Neural progenitor cell (in vitro differentiated cells): ENCODE data around the gene ERBB4.

ENCODE experiments used
- EZH2 ChIP-seq: fragments of 200-600 bp; sonication (generic); IDR thresholded peaks from 2 replicates; pipeline ENCODE4 v1.6.1; 2017; ENCODE audit warnings: antibody characterized with exemption, mild to moderate bottlenecking, moderate library complexity
- EZH2phosphoT487 ChIP-seq: fragments of 200-600 bp; sonication (generic); IDR thresholded peaks from 2 replicates; pipeline ENCODE4 v1.6.1; 2017; ENCODE audit warnings: antibody characterized with exemption
- TF ChIP-seq, protein P1 (sequence below): fragments of 200-600 bp; sonication (generic); IDR thresholded peaks from 2 replicates; pipeline ENCODE4 v1.5.1; 2017; ENCODE audit warnings: antibody characterized with exemption, mild to moderate bottlenecking

- TF ChIP-seq, protein P1, sequence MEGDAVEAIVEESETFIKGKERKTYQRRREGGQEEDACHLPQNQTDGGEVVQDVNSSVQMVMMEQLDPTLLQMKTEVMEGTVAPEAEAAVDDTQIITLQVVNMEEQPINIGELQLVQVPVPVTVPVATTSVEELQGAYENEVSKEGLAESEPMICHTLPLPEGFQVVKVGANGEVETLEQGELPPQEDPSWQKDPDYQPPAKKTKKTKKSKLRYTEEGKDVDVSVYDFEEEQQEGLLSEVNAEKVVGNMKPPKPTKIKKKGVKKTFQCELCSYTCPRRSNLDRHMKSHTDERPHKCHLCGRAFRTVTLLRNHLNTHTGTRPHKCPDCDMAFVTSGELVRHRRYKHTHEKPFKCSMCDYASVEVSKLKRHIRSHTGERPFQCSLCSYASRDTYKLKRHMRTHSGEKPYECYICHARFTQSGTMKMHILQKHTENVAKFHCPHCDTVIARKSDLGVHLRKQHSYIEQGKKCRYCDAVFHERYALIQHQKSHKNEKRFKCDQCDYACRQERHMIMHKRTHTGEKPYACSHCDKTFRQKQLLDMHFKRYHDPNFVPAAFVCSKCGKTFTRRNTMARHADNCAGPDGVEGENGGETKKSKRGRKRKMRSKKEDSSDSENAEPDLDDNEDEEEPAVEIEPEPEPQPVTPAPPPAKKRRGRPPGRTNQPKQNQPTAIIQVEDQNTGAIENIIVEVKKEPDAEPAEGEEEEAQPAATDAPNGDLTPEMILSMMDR: no peak
- TF ChIP-seq EZH2: no peak
- TF ChIP-seq EZH2phosphoT487: no peak
Measured at GRCh38 chr2:212345966-212346365, 192.6 kb downstream of the ERBB4 start.
